HEK293T (cell line): ENCODE data around the gene KHDC4.

Experiments
- FOXK2 ChIP-seq: fragments of 450-650 bp; IDR thresholded peaks from 2 replicates; pipeline ENCODE4 v1.6.1; 2016; ENCODE audit warnings: mild to moderate bottlenecking
- SP1 ChIP-seq: fragments of 450-650 bp; IDR thresholded peaks from 2 replicates; pipeline ENCODE4 v1.6.1; 2017
- SUZ12 ChIP-seq: fragments of 450-650 bp; IDR thresholded peaks from 2 replicates; pipeline ENCODE4 v1.6.1; 2016; ENCODE audit warnings: mild to moderate bottlenecking

GRCh38 chr1:155900161-155900560 is 34.1 kb downstream of the KHDC4 start:
- TF ChIP-seq SUZ12 = no peak
- TF ChIP-seq FOXK2 = no peak
- no peak for TF ChIP-seq SP1
